HL-60 (cell line): Measurements from ENCODE around the gene LGALS7B.

Experiments
- GABPA ChIP-seq: IDR thresholded peaks from 2 replicates; pipeline ENCODE4 v1.6.1; 2012; ENCODE audit warnings: low read depth
- POLR2AphosphoS5 ChIP-seq: IDR thresholded peaks from 2 replicates; pipeline ENCODE4 v1.6.1; 2012; ENCODE audit warnings: low read depth
- REST ChIP-seq: IDR thresholded peaks from 2 replicates; pipeline ENCODE4 v1.6.1; 2012; ENCODE audit warnings: low read depth; ENCODE audit not compliant: insufficient replicate concordance
- SPI1 ChIP-seq: IDR thresholded peaks from 2 replicates; pipeline ENCODE4 v1.6.1; 2012; ENCODE audit warnings: low read depth, mild to moderate bottlenecking, borderline replicate concordance
- TF ChIP-seq, protein P1 (sequence below): IDR thresholded peaks from one replicate; pipeline ENCODE4 v1.5.1; 2011; ENCODE audit warnings: low read length, control low read depth, inconsistent platforms; ENCODE audit not compliant: insufficient read depth

GRCh38 chr19:38796154-38796553 lies 7.2 kb downstream of the LGALS7B start:
- TF ChIP-seq, protein P1, sequence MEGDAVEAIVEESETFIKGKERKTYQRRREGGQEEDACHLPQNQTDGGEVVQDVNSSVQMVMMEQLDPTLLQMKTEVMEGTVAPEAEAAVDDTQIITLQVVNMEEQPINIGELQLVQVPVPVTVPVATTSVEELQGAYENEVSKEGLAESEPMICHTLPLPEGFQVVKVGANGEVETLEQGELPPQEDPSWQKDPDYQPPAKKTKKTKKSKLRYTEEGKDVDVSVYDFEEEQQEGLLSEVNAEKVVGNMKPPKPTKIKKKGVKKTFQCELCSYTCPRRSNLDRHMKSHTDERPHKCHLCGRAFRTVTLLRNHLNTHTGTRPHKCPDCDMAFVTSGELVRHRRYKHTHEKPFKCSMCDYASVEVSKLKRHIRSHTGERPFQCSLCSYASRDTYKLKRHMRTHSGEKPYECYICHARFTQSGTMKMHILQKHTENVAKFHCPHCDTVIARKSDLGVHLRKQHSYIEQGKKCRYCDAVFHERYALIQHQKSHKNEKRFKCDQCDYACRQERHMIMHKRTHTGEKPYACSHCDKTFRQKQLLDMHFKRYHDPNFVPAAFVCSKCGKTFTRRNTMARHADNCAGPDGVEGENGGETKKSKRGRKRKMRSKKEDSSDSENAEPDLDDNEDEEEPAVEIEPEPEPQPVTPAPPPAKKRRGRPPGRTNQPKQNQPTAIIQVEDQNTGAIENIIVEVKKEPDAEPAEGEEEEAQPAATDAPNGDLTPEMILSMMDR = no peak
- no peak for TF ChIP-seq POLR2AphosphoS5
- TF ChIP-seq REST = no peak
- TF ChIP-seq GABPA = no peak
- no peak for TF ChIP-seq SPI1
